Measurements from ENCODE around the gene B3GAT2. TPM values are rescaled to one million over a fixed set of nuclear protein-coding genes. Genes with fewer than 3 reads are reported as not detected.

B3GAT2 gene
- total RNA-seq, 1 donor from 2014 or later = not detected

DNA sequence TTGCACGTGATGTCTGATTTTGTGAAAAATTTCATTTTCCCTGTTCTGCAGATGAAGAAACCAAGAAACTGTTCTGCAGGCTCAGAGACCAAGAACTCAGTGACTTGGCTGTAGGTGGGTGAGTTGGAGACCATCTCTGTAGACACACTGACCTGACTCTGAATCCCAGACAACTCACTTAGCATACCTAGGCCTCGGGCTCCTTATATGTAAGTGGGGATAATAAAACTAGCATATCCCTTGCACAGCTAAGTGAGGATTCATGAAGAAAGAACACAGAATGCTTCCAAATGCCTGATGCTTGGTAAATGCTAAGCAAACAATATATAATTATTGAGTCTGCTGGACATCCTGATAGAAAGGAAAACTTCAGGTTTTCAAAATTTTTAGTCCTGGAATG, 70.8 kb downstream of the B3GAT2 start:
- no peak overlapping the region for H3K27ac Mint-ChIP-seq
- intact Hi-C loops (cut with micrococcal nuclease) = loop anchor here (10.0 kb wide), 1 partner anchor 661 kb away; no protein-coding TSS in a partner anchor
- no peak overlapping the region for H3K4me3 Mint-ChIP-seq
- peaks cover 11% of the 10 kb centered on the region for H3K27me3 Mint-ChIP-seq (ENCODE audit: insufficient read depth)
- H3K4me1 Mint-ChIP-seq (ENCODE audit: low read depth) = no peaks in the 10 kb centered on the region
- no peaks in the 10 kb centered on the region for H3K9me3 Mint-ChIP-seq
- H3K36me3 Mint-ChIP-seq (ENCODE audit: low read depth) = no peaks in the 10 kb centered on the region
- DNase-seq (ENCODE audit: low spot score) = no peak

DNA sequence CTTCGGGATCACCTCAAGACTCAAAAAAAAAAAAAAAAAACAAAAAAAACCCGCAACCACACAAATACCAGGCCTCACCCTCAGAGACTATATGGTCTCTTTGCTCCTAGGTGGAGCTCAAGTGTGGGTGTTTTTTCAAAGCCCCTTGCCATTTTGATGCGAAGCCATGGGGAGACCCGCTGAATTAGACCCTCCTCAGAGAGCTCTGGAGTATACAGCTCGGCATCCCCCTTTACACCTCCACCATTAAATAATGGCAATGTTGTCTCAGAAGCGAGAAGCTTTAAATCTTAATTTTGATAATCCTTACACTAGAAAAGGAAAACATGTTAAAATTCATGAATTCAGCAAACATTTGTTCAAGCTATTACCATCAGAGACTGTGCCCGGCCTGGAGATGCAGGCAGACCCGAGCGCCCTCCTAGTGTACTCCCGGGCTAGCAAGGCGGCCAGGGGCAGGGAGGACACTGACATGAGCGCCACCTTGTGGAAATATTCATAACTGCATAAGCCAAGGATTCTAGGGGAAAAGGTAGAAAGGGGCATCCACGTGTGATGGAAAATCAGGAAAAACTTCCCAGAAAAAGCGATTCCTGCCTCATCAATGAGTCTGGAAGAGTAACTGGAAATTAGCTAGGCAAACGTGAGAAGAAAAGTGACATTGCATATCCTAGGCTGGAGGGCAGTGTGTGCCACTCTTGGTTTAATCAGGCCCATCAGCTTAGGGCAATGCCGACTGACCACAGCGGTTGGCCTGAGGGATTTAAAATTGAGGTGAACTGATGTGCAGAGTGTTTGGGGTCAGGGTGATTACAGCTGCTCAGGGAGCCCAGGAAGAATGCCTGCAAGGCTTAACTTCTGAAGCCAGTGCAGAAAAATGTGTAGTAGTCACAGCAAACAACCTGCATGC, 72.5 kb downstream of the B3GAT2 start:
- Mint-ChIP-seq H3K27me3 (ENCODE audit: insufficient read depth) (peaks cover 11% of the 10 kb centered on the region), H3K4me1 (ENCODE audit: low read depth) (no peaks in the 10 kb centered on the region), H3K36me3 (ENCODE audit: low read depth) (no peaks in the 10 kb centered on the region), H3K9me3 (no peaks in the 10 kb centered on the region), H3K27ac (no peak overlapping the region), H3K4me3 (no peak overlapping the region)
- intact Hi-C loops (cut with micrococcal nuclease) = loop anchor here (1.0 to 10.0 kb wide), 6 partner anchors 129 to 660 kb away; no protein-coding TSS in a partner anchor
- peak; percentile 22 for DNase-seq (ENCODE audit: low spot score)

DNA sequence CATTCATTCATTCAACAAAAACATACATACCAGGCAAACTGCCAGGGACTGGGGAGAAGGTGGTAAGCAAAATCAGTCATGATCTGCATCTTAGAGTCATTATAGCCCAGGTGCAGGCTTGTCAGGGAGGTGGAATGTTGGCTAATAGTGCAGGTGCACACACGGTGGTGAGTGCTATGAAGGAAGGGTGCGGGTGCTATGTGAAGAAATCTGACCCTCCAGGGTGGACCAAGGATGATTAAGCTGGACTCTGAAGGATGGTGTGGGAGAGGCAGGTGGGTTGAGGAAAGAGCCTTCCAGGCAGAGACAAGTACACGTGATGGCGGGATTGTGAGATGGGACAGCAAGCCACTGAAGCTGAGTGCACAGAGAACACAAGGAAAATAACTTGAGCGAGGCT, 77.4 kb downstream of the B3GAT2 start:
- H3K4me1 Mint-ChIP-seq (ENCODE audit: low read depth) = no peaks in the 10 kb centered on the region
- intact Hi-C loops (cut with micrococcal nuclease) = no loop called here
- H3K4me3 Mint-ChIP-seq = no peak overlapping the region
- H3K36me3 Mint-ChIP-seq (ENCODE audit: low read depth) = no peaks in the 10 kb centered on the region
- H3K27me3 Mint-ChIP-seq (ENCODE audit: insufficient read depth) = peaks cover 9% of the 10 kb centered on the region
- H3K9me3 Mint-ChIP-seq = no peaks in the 10 kb centered on the region
- no peak for DNase-seq (ENCODE audit: low spot score)
- H3K27ac Mint-ChIP-seq = no peak overlapping the region

DNA sequence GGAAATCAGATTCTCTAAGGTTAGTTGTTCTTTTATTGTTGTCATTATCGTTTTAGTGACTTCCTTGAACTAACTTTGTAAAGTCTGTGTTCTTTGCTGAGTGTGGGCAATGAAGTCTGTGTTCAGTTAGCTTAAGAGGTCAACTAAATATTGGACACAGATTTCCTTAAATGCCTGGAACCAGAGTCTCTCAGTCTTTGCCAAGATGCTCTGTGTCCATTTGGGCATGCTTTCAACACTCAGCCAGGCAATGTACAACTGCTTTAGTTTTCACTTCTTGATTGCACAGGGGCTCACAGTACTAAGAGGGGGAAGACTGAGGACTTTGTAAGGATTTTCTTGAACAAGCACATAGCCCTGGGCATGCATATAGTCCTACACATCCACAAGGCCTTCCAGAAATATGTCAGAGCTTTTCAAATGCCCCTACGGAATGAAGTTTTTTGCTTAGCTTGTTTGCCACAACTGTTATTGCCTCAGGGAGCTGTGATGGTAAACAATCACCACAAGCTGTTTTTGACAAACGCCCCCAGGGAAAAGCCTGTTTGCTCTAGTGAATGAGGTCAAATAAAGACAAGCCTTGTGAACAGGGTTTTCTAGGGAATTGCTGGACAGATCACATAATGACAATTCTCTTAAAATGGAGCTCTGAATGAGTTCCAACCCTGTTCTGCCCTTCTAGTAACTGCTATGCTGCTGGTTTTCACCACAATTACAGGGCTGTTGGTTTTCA, 82.5 kb downstream of the B3GAT2 start:
- H3K9me3 Mint-ChIP-seq = peaks cover 21% of the 10 kb centered on the region
- intact Hi-C loops (cut with micrococcal nuclease) = no loop called here
- no peak overlapping the region for H3K4me3 Mint-ChIP-seq
- H3K27ac Mint-ChIP-seq = no peak overlapping the region
- H3K4me1 Mint-ChIP-seq (ENCODE audit: low read depth) = no peaks in the 10 kb centered on the region
- no peaks in the 10 kb centered on the region for H3K36me3 Mint-ChIP-seq (ENCODE audit: low read depth)
- no peak for DNase-seq (ENCODE audit: low spot score)
- peaks cover 14% of the 10 kb centered on the region for H3K27me3 Mint-ChIP-seq (ENCODE audit: insufficient read depth)

DNA sequence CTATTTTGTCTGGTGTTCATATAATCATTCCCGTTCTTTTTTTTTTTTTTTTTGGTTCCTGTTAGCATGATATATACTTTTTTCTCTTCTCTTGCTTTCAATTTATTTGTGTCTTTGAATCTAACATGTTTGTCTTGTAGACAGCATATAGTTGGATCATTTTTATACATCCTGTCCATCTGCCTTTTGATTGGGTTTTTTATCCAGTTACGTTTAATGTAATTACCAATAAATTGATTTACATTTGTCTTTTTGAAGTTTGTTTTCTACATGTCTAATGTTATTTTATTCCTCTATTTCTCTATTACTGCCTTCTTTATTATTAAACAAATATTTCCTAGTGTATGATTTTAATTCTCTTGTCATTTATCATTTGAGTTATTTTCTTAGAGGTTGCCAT, 84.4 kb downstream of the B3GAT2 start:
- Mint-ChIP-seq H3K4me1 (ENCODE audit: low read depth) (no peaks in the 10 kb centered on the region), H3K4me3 (no peak overlapping the region), H3K36me3 (ENCODE audit: low read depth) (no peaks in the 10 kb centered on the region), H3K27ac (no peak overlapping the region), H3K9me3 (peaks cover 21% of the 10 kb centered on the region), H3K27me3 (ENCODE audit: insufficient read depth) (peaks cover 15% of the 10 kb centered on the region)
- intact Hi-C loops (cut with micrococcal nuclease) = no loop called here
- DNase-seq (ENCODE audit: low spot score) = no peak

DNA sequence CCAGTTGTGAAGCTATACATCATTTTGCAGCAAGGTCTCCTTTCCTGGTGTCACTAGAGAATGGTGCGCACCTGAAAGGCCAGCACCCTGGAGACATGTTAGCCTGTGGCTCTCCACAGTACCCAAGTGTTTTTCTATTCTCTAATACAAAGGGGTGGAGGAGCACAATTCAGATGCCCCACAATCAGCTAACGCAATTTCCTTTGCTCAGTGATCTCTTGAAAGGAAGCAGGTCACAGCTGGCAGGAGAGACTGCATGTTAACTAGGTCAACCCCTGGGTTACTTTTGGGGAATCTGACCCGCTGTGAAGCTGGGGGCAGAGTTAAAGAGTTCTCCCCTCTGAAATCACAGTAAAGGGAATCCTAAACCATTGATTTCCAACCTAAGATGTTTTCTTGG, 92.5 kb downstream of the B3GAT2 start:
- no peaks in the 10 kb centered on the region for H3K9me3 Mint-ChIP-seq
- H3K4me3 Mint-ChIP-seq = no peak overlapping the region
- H3K27me3 Mint-ChIP-seq (ENCODE audit: insufficient read depth) = peaks cover 5% of the 10 kb centered on the region
- H3K27ac Mint-ChIP-seq = no peak overlapping the region
- intact Hi-C loops (cut with micrococcal nuclease) = no loop called here
- peaks cover 10% of the 10 kb centered on the region for H3K36me3 Mint-ChIP-seq (ENCODE audit: low read depth)
- no peak for DNase-seq (ENCODE audit: low spot score)
- no peaks in the 10 kb centered on the region for H3K4me1 Mint-ChIP-seq (ENCODE audit: low read depth)

DNA sequence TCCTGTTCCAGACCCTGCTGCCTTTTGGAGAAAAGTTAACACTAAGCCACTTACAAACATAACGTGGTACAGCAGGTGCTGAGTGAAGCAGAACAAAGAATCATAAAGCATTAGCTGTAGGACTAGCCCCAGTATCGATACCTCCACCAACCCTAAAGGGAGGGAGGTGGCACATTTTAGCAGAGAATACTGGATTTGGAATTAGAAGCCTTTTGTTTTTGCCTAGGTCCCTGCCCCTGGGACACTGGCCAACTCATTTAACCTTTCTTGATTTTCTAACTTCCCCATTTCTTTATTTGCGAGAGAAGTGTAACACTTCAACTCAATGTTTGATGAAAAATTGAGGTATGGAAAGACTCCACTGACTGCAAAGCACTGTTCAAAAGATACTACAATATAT, 93.5 kb downstream of the B3GAT2 start:
- DNase-seq (ENCODE audit: low spot score) = no peak
- Mint-ChIP-seq H3K4me1 (ENCODE audit: low read depth) (no peaks in the 10 kb centered on the region), H3K27me3 (ENCODE audit: insufficient read depth) (peaks cover under 1% of the 10 kb centered on the region), H3K4me3 (no peak overlapping the region), H3K36me3 (ENCODE audit: low read depth) (peaks cover 14% of the 10 kb centered on the region), H3K27ac (no peak overlapping the region), H3K9me3 (no peaks in the 10 kb centered on the region)
- intact Hi-C loops (cut with micrococcal nuclease) = no loop called here

DNA sequence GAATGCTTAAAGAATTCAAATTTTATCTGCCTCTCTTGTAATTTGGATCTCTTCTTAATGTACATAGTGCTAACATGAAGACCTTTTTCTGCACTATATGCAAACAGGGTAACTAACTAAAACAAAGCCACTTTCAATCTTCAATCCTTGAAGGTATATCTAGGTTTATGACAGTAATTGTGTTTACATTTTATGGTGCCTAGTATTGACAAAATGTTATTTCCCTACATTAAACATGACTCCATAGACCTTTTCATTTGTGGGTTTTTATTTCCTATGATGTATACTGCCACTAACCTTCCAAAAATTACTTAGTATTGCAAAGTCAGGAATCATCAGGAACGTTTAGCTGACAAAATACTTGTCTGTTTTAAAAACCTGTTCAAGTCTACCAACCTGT, 95.9 kb downstream of the B3GAT2 start:
- Mint-ChIP-seq H3K36me3 (ENCODE audit: low read depth) (peaks cover 14% of the 10 kb centered on the region), H3K9me3 (no peaks in the 10 kb centered on the region), H3K27me3 (ENCODE audit: insufficient read depth) (no peaks in the 10 kb centered on the region), H3K4me3 (no peak overlapping the region), H3K4me1 (ENCODE audit: low read depth) (no peaks in the 10 kb centered on the region), H3K27ac (no peak overlapping the region)
- no peak for DNase-seq (ENCODE audit: low spot score)
- intact Hi-C loops (cut with micrococcal nuclease) = no loop called here

DNA sequence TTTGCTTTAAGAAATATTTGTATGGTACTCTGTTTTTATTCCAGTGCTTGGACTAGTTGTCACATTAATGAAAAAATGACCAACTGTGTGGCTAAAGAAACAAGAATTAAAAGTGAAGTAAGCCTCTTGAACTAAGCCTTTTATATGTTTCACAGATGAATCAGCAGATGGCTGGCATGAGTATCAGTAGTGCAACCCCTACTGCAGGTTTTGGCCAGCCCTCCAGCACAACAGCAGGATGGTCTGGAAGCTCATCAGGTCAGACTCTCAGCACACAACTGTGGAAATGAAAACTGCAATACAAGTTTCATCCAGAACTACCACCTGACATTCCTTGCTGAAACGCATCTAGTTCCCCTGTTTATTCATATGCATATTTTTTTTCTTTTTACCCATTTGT, 96.8 kb downstream of the B3GAT2 start:
- Mint-ChIP-seq H3K4me3 (no peak overlapping the region), H3K4me1 (ENCODE audit: low read depth) (no peaks in the 10 kb centered on the region), H3K27ac (no peak overlapping the region), H3K27me3 (ENCODE audit: insufficient read depth) (no peaks in the 10 kb centered on the region), H3K36me3 (ENCODE audit: low read depth) (peaks cover 14% of the 10 kb centered on the region), H3K9me3 (no peaks in the 10 kb centered on the region)
- DNase-seq (ENCODE audit: low spot score) = no peak
- intact Hi-C loops (cut with micrococcal nuclease) = no loop called here

DNA sequence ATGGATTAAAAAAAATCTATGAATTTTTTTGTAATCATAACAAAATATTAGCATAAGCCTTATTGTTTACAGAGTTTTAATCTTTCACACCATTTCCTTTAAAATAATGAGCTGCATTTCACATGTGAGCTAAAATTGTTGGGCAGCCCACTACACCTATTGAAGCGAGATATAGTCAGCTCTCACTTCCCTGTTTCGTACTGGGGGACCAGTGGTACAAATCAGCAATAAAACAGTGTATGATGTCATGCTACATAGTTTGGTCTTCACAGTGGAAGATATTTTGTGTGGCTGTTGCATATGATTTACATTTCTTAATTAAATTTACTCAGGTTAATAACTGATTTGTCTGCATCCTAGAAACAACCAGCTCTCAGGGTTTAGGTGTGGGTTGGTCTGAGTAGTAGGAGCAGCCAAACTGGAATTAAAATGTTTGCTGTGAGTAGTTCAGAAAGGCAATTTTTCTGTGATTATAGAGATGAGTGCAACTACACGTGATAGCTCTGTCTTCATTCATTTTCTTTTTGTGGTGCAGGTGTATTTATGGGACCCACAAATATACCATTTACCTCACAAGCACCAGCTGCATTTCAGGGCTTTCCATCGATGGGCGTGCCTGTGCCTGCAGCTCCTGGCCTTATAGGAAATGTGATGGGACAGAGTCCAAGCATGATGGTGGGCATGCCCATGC, 99.3 kb downstream of the B3GAT2 start:
- Mint-ChIP-seq H3K4me1 (ENCODE audit: low read depth) (no peaks in the 10 kb centered on the region), H3K4me3 (no peak overlapping the region), H3K27me3 (ENCODE audit: insufficient read depth) (no peaks in the 10 kb centered on the region), H3K36me3 (ENCODE audit: low read depth) (peaks cover 15% of the 10 kb centered on the region), H3K27ac (no peak overlapping the region), H3K9me3 (no peaks in the 10 kb centered on the region)
- no peak for DNase-seq (ENCODE audit: low spot score)
- intact Hi-C loops (cut with micrococcal nuclease) = no loop called here

DNA sequence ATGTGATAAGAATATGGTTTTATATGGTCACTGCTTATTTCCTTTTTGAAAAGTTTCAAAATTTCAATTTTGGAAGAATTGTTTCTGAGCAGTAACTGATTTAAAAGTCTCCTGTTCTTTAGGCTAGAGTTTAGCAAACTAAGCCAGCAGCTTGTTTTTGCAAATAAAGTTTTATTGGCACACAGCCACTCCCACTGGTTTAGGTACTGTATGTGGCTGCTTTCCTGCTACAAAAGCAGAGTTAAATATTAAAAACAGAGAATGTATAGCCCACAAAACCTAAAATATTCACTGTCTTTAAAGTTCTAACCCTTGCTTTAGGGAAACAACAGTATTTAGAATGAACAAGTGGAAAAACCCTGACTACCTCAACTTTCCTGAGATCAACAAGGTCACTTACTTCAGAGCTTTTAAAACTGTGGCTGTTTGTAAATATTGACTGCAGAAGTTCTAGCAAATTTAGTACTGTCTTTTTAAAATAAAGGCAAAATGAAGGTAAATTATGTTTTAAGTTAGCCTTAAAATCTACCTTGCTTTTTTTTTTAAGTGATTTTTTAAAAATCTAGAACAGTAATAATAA, 104.1 kb downstream of the B3GAT2 start:
- Mint-ChIP-seq H3K4me1 (ENCODE audit: low read depth) (no peaks in the 10 kb centered on the region), H3K36me3 (ENCODE audit: low read depth) (peaks cover 1% of the 10 kb centered on the region), H3K4me3 (no peak overlapping the region), H3K27me3 (ENCODE audit: insufficient read depth) (no peaks in the 10 kb centered on the region), H3K27ac (no peak overlapping the region), H3K9me3 (no peaks in the 10 kb centered on the region)
- intact Hi-C loops (cut with micrococcal nuclease) = no loop called here
- DNase-seq (ENCODE audit: low spot score) = no peak

DNA sequence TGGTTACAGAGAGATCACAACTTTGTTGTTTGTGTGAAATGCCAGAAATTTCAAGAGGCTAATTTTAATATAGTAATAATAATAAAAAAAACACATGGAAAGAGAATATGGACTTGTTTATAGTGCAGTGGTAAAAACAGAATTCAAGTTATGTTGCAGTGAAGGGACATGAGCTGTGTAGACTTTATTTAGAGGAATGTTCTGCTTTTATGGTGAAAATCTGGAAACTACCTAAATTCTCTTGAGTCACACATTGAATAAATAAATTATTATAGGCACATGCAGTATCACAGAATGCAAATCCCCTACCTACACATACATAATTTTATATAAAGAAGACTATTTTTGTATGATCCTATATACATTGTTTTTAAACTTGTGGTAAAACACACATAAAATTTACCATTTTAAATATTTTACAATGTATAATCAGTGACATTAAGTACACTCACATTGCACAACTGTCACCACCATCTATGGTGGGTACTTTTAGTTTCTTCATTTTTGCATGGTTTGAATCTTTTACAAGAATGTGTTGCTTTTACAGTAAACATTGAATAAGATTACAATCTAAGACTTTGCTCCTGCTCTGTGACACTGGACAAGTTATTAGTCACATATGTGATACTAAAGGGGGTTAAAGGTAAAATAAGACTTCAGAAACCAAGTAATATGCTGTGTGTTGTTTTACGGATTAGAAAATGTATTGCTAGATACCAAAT, 107.4 kb downstream of the B3GAT2 start:
- H3K9me3 Mint-ChIP-seq = no peaks in the 10 kb centered on the region
- intact Hi-C loops (cut with micrococcal nuclease) = no loop called here
- H3K27me3 Mint-ChIP-seq (ENCODE audit: insufficient read depth) = no peaks in the 10 kb centered on the region
- no peak for DNase-seq (ENCODE audit: low spot score)
- H3K27ac Mint-ChIP-seq = no peak overlapping the region
- peaks cover 5% of the 10 kb centered on the region for H3K36me3 Mint-ChIP-seq (ENCODE audit: low read depth)
- H3K4me3 Mint-ChIP-seq = no peak overlapping the region
- H3K4me1 Mint-ChIP-seq (ENCODE audit: low read depth) = no peaks in the 10 kb centered on the region
